NCI-H2107 treated with DMSO at 0.1 percent for 48 hours (cell line): ENCODE data around the gene WNK3.
A peak's percentile ranks its signal among the peaks of the same experiment; 100 is the strongest.

Experiments used
- DNase-seq: peaks from one replicate; lab custom pipeline; 2025; ENCODE audit not compliant: unreplicated experiment; lab: John Stamatoyannopoulos, UW

Gene WNK3

DNA sequence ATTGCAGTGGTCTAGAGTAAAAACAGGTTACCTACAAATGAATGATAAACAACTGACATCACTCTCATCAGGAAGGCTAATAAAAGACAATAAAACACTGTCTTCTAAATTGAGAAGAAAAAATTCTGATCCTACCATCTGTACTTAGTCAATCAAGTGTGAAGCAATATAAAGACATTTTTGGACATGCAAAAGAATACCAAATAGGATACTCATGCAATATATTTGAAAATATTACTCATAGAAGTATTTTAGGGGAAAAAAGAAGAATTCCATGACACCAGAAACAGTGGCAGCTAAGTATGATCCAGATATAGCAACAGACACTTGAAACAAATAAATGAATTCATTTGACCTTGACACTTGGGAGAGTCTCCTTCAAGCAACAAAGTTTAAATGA is 111.0 kb downstream of the WNK3 start:
- no peak for DNase-seq

- DNase-seq, result no peak
These were observed 119.3 kb downstream of the WNK3 start for GRCh38 chrX:54238588-54238987.

DNA sequence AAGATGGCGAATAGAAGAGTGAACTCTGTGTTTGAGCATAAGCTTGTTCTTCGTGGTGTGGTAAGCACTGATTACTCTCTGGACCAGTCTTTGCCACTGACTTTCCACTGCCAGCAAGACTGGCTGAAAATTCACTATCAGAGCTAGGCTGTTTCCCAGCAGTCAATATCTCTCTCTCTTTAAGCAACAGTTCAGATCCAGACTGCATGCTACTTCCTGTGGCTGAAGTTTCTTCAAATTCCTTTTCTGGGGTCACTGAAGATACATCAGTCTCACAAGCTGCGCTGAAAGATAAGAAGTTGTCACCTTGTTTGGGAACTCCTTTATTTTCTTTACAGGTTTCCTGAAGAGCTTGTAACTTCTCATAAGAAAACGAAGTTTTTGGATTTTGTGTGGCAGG is 120.8 kb downstream of the WNK3 start:
- DNase-seq, result no peak

DNA sequence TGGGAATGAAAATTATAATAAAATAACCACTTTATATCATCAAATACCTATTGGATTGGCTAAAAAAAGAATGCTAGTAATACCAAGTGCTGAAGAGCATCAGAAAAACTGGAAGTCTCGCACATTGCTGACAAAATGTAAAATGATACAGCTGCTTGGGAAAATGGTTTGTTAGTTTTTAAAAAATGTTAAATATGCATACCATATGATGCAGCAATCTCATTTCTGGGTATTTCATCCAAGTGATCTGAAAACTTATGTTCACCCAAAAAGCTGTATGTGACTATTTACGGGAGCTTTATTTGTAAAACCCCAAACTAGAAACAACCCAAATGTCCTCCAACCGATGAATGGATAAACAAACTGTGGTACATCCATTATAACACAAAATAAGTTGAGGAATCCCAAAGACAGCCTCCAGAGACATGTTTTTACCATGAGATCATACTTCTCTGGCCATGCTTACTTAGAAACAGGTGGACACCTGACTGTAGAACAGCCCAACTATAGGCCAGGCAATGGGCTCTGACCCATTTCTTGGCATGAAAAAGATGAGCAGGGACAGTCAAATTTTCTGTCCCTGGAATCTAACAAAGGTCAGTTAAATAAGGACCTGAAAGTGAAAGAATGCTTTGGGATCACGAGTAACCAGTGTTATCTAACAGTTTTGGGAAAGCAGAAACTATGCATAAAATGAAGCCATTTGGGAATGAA is 127.3 kb downstream of the WNK3 start:
- DNase-seq, result no peak

- no peak for DNase-seq
These were observed 134.3 kb downstream of the WNK3 start for GRCh38 chrX:54223581-54223980.

GRCh38 chrX:54213603-54214002 is 144.2 kb downstream of the WNK3 start:
- DNase-seq, result no peak

GRCh38 chrX:54208531-54208930 is 149.3 kb downstream of the WNK3 start:
- DNase-seq, result no peak

DNA sequence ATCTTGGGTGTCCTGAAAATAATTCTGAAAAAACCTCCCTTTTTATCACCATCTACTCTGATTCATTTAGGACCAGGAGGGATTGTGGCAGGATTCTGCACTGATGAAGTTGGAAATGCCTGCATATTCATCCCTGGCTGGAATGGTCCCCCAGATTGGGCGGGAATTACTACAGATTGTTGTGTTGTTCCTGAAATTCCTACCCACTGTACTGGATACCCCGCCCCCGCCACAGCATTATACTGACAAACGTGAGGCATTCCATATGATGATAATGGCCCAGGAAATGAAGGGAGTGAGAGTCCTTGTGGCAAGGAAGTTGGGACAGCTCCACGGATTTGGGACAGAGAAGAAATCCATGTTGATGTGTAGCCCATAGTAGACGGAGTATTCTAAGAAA is 159.6 kb downstream of the WNK3 start:
- DNase-seq, result no peak

GRCh38 chrX:54194982-54195588 is 162.8 kb downstream of the WNK3 start:
- DNase-seq, result no peak

DNA sequence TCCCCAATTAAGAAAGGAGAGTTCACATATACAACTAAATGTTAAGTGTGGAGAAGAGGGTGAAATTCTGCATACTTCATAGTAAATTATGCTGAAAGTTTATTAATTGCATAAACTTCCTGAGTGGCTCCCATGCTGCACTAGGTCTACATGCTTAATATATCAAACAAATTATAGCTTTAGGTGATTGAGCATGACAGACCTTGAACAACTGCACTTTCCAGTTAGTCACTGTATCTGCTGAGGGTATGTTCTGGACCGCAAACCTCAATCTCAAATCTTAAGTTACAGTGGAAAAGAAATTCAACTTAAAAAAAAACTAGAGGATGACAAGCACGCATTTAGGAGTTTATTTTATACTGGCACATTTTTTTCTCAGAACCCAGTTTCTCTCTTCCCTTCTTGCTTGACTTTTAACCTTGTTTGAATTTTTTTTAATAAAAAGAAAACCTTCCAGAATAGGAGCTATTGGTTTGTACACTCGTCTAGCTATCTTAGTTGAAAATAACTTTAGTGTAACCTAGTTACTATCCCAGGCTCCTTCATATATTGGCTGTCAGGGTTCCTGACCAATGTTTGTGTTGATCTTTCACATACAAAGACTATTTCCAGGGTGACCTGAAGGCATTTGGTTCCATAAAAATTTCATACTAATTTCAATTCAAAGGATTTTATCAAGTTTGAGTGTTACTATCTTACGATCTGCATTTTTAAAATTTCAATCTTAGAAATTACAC is 164.6 kb downstream of the WNK3 start:
- DNase-seq, result no peak

- no peak for DNase-seq
These were observed 173.4 kb downstream of the WNK3 start for GRCh38 chrX:54184474-54184873.

DNA sequence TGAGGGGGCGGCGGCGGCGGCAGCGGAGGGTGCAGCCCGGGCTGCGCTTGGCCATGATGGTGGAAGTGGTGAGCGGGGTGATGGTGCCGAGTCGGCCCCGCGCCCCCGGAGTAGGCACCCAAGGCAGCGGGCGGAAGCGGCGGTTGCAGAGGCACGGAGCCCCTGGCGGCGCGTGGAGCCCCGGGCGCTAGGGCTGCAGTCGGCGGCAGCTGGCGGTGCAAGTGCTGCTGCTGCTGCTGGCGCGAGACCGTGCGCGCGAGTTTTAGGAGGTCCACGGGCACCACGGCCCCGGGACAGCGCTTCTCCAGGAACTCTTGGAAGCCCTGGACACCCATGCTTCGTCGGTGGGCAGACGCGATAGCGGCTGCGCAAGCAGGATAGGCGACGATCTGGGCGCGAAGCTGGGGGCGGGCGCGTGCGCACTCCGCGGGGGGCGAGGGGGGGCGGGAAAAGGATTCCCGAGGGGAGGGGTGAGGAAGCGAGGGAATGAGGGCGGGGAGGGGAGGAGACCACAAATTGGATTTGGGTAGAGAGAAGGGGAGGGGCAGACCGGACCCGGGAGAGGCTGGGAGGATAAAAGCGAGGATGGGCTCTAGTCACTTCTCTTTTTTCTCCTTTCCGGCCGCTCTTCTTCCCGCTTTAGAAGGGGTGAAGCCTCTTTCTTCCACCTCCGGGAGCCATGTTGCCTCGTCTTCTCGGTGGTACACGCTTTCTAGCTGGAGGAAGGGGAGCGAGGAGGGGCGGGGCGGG is 174.8 kb downstream of the WNK3 start, which contains the start of gene FAM120C:
Gene FAM120C (minus strand): TSS at position 391 of the 750 bp plus-strand sequence. CDS start 56 bp downstream, at position 335.
- peak; percentile 54 for DNase-seq

DNA sequence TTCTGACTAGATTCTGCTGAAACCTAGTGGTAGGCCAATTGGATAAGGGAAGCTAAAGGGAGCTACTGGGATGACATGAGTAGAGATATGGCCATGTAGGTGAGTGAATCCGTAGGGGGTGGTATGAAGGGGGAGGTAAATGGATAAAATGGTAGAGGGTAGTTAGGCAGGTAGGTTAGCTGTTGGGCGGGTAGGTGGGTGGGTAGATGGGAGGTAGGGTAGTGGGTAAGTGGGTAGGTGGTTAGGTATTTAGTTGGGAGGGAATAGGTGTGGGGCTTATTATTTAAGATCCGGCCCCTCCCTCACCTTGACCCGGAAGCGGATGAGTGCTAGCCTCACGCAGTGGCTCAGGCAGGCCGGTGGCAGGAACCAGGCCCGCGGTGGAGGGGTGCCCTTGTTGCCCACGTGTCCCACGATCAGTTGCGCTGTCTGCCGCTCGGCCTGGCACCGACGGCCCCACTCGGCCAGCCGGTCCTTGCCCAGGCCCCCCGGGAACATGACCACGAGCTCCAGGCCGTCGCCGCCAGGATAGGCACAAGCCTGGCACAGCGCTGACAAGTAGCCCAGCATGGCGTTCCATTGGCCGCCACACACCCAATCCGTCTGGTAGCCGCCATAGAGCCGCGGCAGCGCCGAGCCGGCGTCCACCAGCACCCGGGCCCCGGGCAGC is 175.5 kb downstream of the WNK3 start:
- DNase-seq, result peak; percentile 20

- DNase-seq, result peak; percentile 4
These were observed 176.5 kb downstream of the WNK3 start for GRCh38 chrX:54181202-54181953.

GRCh38 chrX:54180403-54180802 is 177.4 kb downstream of the WNK3 start:
- no peak for DNase-seq

GRCh38 chrX:54178100-54178940 is 179.5 kb downstream of the WNK3 start:
- DNase-seq, result no peak

- no peak for DNase-seq
These were observed 180.5 kb downstream of the WNK3 start for GRCh38 chrX:54177306-54177705.

GRCh38 chrX:54173791-54174190 is 184.1 kb downstream of the WNK3 start:
- DNase-seq, result no peak

DNA sequence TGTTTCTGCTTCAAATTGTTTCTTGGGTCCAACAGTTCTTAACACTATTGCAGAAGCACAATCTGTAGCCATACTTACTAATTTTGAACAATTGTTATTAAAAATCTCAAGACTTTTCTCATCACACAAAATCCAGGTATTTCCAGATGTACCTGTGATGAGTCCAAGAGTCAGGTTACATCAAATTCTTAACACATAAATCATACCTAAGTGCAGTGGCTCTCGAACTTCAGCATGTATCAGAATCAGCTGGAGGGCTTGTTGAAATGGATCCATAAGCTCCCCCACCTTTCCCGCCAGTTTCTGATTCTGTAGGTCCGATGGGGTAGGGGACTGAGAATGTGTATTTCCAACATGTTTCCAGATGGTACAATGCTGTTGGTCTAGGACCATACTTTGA is 185.4 kb downstream of the WNK3 start:
- no peak for DNase-seq
